ENCODE measurements around the gene TSNAX. TPM values are rescaled to one million over a fixed set of nuclear protein-coding genes. Genes with fewer than 3 reads are reported as not detected.

Gene TSNAX
- total and polyA plus RNA-seq, 2 of the 8 experiments (the other 6 are each of a cell fraction or from before 2014, with no cell fraction given), result 7.7 to 34.0 TPM

DNA sequence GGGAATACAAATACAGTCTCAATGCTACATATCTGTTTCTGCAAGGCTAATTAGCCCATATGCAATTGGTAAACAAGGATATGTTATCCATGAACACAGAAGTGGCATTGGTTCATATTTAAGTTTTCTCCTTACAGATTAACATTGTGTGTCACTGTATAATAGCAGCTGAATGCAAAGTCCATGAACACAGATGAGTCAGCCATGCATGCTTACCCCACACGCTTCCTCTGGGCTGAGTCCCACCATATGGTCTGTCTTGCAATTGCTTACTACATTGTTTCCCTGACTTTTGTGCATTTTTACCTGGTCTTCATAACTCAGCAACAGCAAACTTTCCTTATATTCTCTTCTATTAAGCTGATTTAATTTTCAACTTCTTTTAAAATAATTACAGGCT, 41.5 kb upstream of the TSNAX start:
- Histone ChIP-seq H3K36me3 (ENCODE audit: control insufficient read depth in 2 of 4, insufficient read depth in 4 of 4, low read length in 3 of 4) (no peaks in the 10 kb centered on the region), H3K27me3 (replicated peaks in 1 of 4; ENCODE audit: control insufficient read depth in 3 of 4, extremely low read depth in 1 of 4, insufficient read depth in 3 of 4, low read length in 3 of 4) (no peaks in the 10 kb centered on the region), H3K27ac (ENCODE audit: low read depth, low read length) (no peak overlapping the region), H4K8ac (ENCODE audit: extremely low read depth, insufficient read depth, low read length) (no peak overlapping the region), H2AK5ac (ENCODE audit: low read depth, low read length) (no peak overlapping the region), H3K79me2 (ENCODE audit: control insufficient read depth in 1 of 2, insufficient read depth in 2 of 2, low read length in 2 of 2) (no peaks in the 10 kb centered on the region), H2BK15ac (ENCODE audit: low read length) (no peak overlapping the region), H3K4me2 (ENCODE audit: insufficient read depth in 1 of 2, low read depth in 2 of 2, low read length in 2 of 2) (no peak overlapping the region), H4K20me1 (replicated peaks in 1 of 2; ENCODE audit: control insufficient read depth in 1 of 2, insufficient read depth in 2 of 2, low read length in 2 of 2) (no peaks in the 10 kb centered on the region), H3K9ac (replicated peaks in 1 of 4; ENCODE audit: extremely low read depth in 1 of 4, low read depth in 3 of 4, low read length in 3 of 4) (no peak overlapping the region), H2BK12ac (ENCODE audit: low read depth, low read length) (no peak overlapping the region), H3K56ac (replicated peaks; ENCODE audit: insufficient read length, low read depth, low read length) (no peak overlapping the region), H3K4ac (replicated peaks; ENCODE audit: insufficient read length, low read depth, low read length) (no peak overlapping the region), H2AFZ (ENCODE audit: low read length) (no peak overlapping the region; the same call in 1 of the 2 replicates), H3K79me1 (ENCODE audit: low read depth, low read length) (no peaks in the 10 kb centered on the region), H2BK120ac (replicated peaks; ENCODE audit: low read depth, low read length) (no peak overlapping the region), H2BK5ac (ENCODE audit: low read depth, low read length) (no peak overlapping the region), H3K9me3 (ENCODE audit: insufficient read depth in 2 of 2, low read depth in 1 of 2, low read length in 1 of 2) (no peaks in the 10 kb centered on the region), H3K23me2 (ENCODE audit: low read depth, low read length) (no peaks in the 10 kb centered on the region), H4K5ac (ENCODE audit: insufficient read length, low read depth, low read length) (no peak overlapping the region), H2BK20ac (ENCODE audit: low read length) (no peak overlapping the region), H4K91ac (replicated peaks; ENCODE audit: insufficient read length, low read length) (no peak overlapping the region), H3K23ac (ENCODE audit: insufficient read length) (no peak overlapping the region), H3K4me3 (ENCODE audit: extremely low read depth in 1 of 4, insufficient read depth in 2 of 4, low read depth in 3 of 4, low read length in 4 of 4) (no peak overlapping the region), H3K18ac (ENCODE audit: extremely low read depth, low read length) (no peak overlapping the region), H3K4me1 (replicated peaks in 1 of 4; ENCODE audit: control insufficient read depth in 3 of 4, insufficient read depth in 4 of 4, low read length in 3 of 4) (no peaks in the 10 kb centered on the region; a peak in 2 of 7 replicates), H3K14ac (ENCODE audit: insufficient read length) (no peak overlapping the region)
- POLR2A ChIA-PET (ENCODE audit: partially characterized antibody), result no interaction called here
- FAIRE-seq, result no peak
- DNase-seq (ENCODE audit: low read depth in 1 of 2, low spot score in 2 of 2), result no peak
- CTCF ChIA-PET (ENCODE audit: partially characterized antibody), result no interaction called here
- 84% methylated on average over 1 of the region's 1 CpG; no CpG with 5 or more reads in 1 of the 2 experiments for WGBS, 2 experiments (ENCODE audit: extremely low coverage in 1 of 2, insufficient coverage in 1 of 2, insufficient read length in 1 of 2, insufficient replicate concordance in 2 of 2, low coverage in 1 of 2, low lambda C conversion rate in 2 of 2, missing lambda C conversion rate in 1 of 2)
- no peak for TF ChIP-seq BRCA1 (IDR thresholded peaks at IDR 0.05; ENCODE audit: low read depth, low read length)
